Right lobe of liver (tissue), 6 donors: ENCODE data around the gene TRIP6. TPM values are rescaled to one million over a fixed set of nuclear protein-coding genes. Genes with fewer than 3 reads are reported as not detected.
A peak's percentile ranks its signal among the peaks of the same experiment; 100 is the strongest.

Source experiments
- ATAC-seq, 4 donors: fragments of 200-7000 bp; cut with Tn5 transposase; one replicate each; pipeline ENCODE4 v1.9.1; 2020; ENCODE audit warnings: mild to moderate bottlenecking in 4 of 4, moderate library complexity in 4 of 4
- DNase-seq, 3 donors: peaks; one replicate each; pipeline ENCODE4 v3.0.0-alpha.2; 2020
- H3K27ac ChIP-seq, 3 donors: fragments of 200-600 bp; one replicate each; pipeline ENCODE4 v1.8.0; 2022
- H3K27me3 ChIP-seq, 2 donors: fragments of 200-600 bp; one replicate each; pipeline ENCODE4 v1.8.0; 2022
- H3K36me3 ChIP-seq, 4 donors: fragments of 200-600 bp; sonication (generic) in 1 of 4; one replicate each; pipeline versions ENCODE4 v1.5.1 to v1.8.0; 2017 to 2022; ENCODE audit warnings: control low read depth in 1 of 4
- H3K4me1 ChIP-seq, 4 donors: fragments of 200-600 bp; sonication (generic) in 1 of 4; one replicate each; pipeline versions ENCODE4 v1.5.1 to v1.8.0; 2017 to 2022; ENCODE audit warnings: control low read depth in 1 of 4
- H3K4me3 ChIP-seq, 3 donors: fragments of 200-600 bp; one replicate each; pipeline ENCODE4 v1.8.0; 2022
- H3K9me3 ChIP-seq, 4 donors: fragments of 200-600 bp; sonication (generic) in 1 of 4; one replicate each; pipeline versions ENCODE4 v1.5.1 to v1.8.0; 2017 to 2022; ENCODE audit warnings: control low read depth in 1 of 4
- CTCF ChIP-seq, 4 donors: fragments of 200-600 bp in 3 of 4; fragments of 450-650 bp in 1 of 4; IDR thresholded peaks; one replicate each; pipeline versions ENCODE4 v1.5.1 to v1.8.0; 2016 to 2022; ENCODE audit warnings: antibody characterized with exemption in 4 of 4, mild to moderate bottlenecking in 2 of 4
- POLR2A ChIP-seq: fragments of 450-650 bp; IDR thresholded peaks from one replicate; pipeline ENCODE4 v1.6.1; 2017; ENCODE audit warnings: antibody characterized with exemption, mild to moderate bottlenecking
- WGBS: methylation state at CpG from one replicate; pipeline ENCODE4 v1.1.6; 2018; ENCODE audit warnings: low coverage, low lambda C conversion rate; ENCODE audit not compliant: insufficient coverage; ENCODE audit errors: missing lambda C conversion rate; 5-methylcytosine and 5-hydroxymethylcytosine counted together
- intact Hi-C, 2 donors: fragments of 100-400 bp; cut with DNase I; formaldehyde crosslinking; loops; one replicate each; pipeline versions ENCODE4 v1.11.2 to v1.14.1; 2022
- total RNA-seq, 6 experiments: library from RNA; depleted of rRNA in 2 of 6; stranded (reverse); fragments of >200 nt in 2 of 6; fragmentation: NEBNext Ultra II Directional in 3 of 6; extraction: Animal tissue kit (Norgen Biotek cat#: 25700) in 3 of 6; gene quantifications; one replicate each; pipeline versions ENCODE4 v1.1.0 to v1.2.4, GENCODE V29; 2016 to 2023
- donor health status: DM: no; HTN: yes; CAD: no.
- donor health status: DM: no; HTN: no; CAD: no.
- donor health status: DM: no; HTN: no; CAD: no.
- donor health status: DM: no; HTN: yes; CAD: no.
- donor health status: DM: no; HTN: yes; CAD: no.

Gene TRIP6
- total RNA-seq, 6 experiments from 2014 or later: 21.4 to 58.6 (median 43.2) TPM

DNA sequence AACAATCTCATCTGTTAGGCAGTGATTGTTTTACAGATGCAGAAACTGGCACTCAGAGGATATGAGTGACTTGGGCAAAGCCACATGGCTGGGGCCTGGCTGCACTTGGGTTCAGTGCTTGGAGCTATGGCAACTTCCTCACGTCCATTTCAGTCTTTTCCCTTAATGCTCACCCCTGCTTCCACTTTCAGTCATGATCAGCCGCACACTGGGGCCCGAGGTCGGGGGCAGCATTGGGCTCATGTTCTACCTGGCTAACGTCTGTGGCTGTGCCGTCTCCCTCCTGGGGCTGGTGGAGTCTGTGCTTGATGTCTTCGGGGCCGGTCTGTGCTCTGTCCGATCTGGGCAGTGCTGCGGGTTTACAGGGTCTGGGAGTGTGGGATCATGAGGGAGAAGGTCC lies 11.7 kb upstream of the TRIP6 start:
- H3K27me3 ChIP-seq: no peaks in the 10 kb centered on the region
- peaks cover 0 to 7% (median 0%) of the 10 kb centered on the region in 4 donors for H3K4me1 ChIP-seq
- no peaks in the 10 kb centered on the region for H3K9me3 ChIP-seq
- no peak overlapping the region for H3K4me3 ChIP-seq
- no peak overlapping the region for H3K27ac ChIP-seq
- ATAC-seq (no peak), DNase-seq (peak in 1 of 3 donors; percentile 36)
- 74% methylated on average over 5 of the region's 10 CpGs for WGBS
- H3K36me3 ChIP-seq: peaks cover 0 to 6% (median 0%) of the 10 kb centered on the region in 4 donors
- intact Hi-C loops: loop anchor here in 1 of 2 donors (10.0 kb wide), 1 partner anchor 141 kb away; no protein-coding TSS in a partner anchor
- no peak for TF ChIP-seq CTCF (IDR thresholded peaks at IDR 0.05)
- no peak for TF ChIP-seq POLR2A

- H3K36me3 ChIP-seq: peaks cover 0 to 6% (median 0%) of the 10 kb centered on the region in 4 donors
- WGBS: no CpG with 5 or more reads among the region's 16 CpGs
- no peak overlapping the region for H3K4me3 ChIP-seq
- no peak for DNase-seq
- intact Hi-C loops: loop anchor here in 1 of 2 donors (10.0 kb wide), 1 partner anchor 142 kb away; no protein-coding TSS in a partner anchor
- no peaks in the 10 kb centered on the region for H3K9me3 ChIP-seq
- no peak for ATAC-seq
- no peak overlapping the region for H3K27ac ChIP-seq
- H3K4me1 ChIP-seq: peaks cover 0 to 6% (median 0%) of the 10 kb centered on the region in 4 donors
- no peaks in the 10 kb centered on the region for H3K27me3 ChIP-seq
- TF ChIP-seq CTCF (IDR thresholded peaks at IDR 0.05): no peak
- TF ChIP-seq POLR2A: no peak
Measured at GRCh38 chr7:100856871-100857282, 10.3 kb upstream of the TRIP6 start.

DNA sequence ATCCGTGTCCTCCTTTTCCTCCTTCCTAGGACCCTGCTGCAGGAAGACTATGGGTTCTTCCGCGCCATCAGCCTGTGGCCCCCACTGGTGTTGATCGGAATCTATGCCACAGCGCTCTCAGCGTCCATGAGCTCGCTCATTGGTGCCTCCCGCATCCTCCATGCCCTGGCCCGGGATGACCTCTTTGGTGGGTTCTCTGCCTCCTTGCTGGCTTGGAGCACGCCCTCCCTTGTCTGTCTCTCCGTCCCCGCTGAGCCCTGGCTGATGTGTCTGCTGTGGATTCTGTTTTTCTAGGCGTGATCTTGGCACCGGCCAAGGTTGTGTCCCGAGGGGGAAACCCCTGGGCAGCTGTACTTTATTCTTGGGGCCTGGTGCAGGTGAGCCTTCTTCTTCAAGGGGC lies 7.3 kb upstream of the TRIP6 start:
- H3K9me3 ChIP-seq: no peaks in the 10 kb centered on the region
- WGBS: 82% methylated on average over 11 of the region's 15 CpGs
- H3K27me3 ChIP-seq: no peaks in the 10 kb centered on the region
- intact Hi-C loops: loop anchor here in 1 of 2 donors (10.0 kb wide), 1 partner anchor 145 kb away; no protein-coding TSS in a partner anchor
- ATAC-seq (no peak), DNase-seq (peak in 1 of 3 donors; percentile 33)
- H3K4me1 ChIP-seq: peaks cover 0 to 15% (median 3%) of the 10 kb centered on the region in 4 donors
- no peak overlapping the region for H3K27ac ChIP-seq
- TF ChIP-seq CTCF (IDR thresholded peaks at IDR 0.05): no peak
- peaks cover 0 to 6% (median 0%) of the 10 kb centered on the region in 4 donors for H3K36me3 ChIP-seq
- no peak overlapping the region for H3K4me3 ChIP-seq

DNA sequence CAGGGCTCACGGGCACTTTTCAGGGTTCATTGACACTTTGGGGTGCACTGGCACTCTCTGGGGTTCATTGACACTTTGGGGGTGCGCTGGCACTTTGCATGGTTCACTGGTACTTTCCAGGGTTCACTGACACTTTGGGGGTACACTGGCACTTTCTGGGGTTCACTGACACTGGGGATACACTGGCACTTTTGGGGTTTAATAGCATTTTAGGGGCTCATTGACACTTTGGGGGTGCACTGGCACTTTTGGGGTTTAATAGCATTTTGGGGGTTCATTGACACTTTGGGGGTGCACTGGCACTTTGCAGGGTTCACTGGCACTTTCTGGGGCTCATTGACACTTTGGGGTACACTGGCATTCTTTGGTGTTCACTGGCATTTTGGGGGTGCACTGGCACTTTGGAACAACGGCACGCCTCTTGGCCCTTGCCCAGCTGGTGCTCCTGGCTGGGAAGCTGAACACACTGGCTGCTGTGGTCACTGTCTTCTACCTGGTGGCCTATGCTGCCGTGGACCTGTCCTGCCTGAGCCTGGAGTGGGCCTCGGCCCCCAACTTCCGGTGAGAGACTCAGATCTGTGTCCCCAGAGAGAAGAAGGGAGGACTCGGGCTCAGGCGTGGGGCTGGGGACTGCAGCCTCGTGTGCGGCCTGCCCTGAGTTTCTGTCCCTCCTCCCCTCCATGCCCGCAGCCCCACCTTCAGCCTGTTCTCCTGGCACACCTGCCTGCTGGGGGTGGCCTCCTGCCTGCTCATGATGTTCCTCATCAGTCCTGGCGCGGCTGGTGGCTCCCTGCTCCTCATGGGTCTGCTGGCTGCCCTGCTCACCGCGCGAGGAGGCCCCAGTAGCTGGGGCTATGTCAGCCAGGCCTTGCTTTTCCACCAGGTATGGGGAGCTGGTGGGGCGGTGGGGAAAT lies 6.2 kb upstream of the TRIP6 start:
- no peak overlapping the region for H3K4me3 ChIP-seq
- H3K27ac ChIP-seq: no peak overlapping the region
- H3K27me3 ChIP-seq: no peaks in the 10 kb centered on the region
- ATAC-seq (no peak), DNase-seq (no peak)
- peaks cover 0 to 6% (median 0%) of the 10 kb centered on the region in 4 donors for H3K36me3 ChIP-seq
- H3K4me1 ChIP-seq: peaks cover 0 to 15% (median 3%) of the 10 kb centered on the region in 4 donors
- 100% methylated on average over 6 of the region's 18 CpGs for WGBS
- no peaks in the 10 kb centered on the region for H3K9me3 ChIP-seq
- intact Hi-C loops: no loop called here
- TF ChIP-seq CTCF (IDR thresholded peaks at IDR 0.05) (no peak), POLR2A (no peak)
